ENCODE results near the gene KCNJ14.
A peak's percentile ranks its signal among the peaks of the same experiment; 100 is the strongest.

The KCNJ14 gene

GRCh38 chr19:48490981-48491792 lies 35.8 kb downstream of the KCNJ14 start:
- no peak for TF ChIP-seq EZH2phosphoT487 (IDR thresholded peaks at IDR 0.05; ENCODE audit: borderline replicate concordance)
- TF ChIP-seq CTCF (conservative IDR thresholded peaks at IDR 0.05; ENCODE audit: low read length) = no peak
- H4K20me1 ChIP-seq (ENCODE audit: insufficient read depth, low read length, poor library complexity, severe bottlenecking) = no peaks in the 10 kb centered on the region
- no peaks in the 10 kb centered on the region for H3K9me3 ChIP-seq (ENCODE audit: insufficient read depth, low read depth, low read length)
- H3K79me2 ChIP-seq (ENCODE audit: insufficient read depth, low read length) = no peaks in the 10 kb centered on the region
- H3K36me3 ChIP-seq (ENCODE audit: insufficient read depth, low read length) = no peaks in the 10 kb centered on the region
- no peaks in the 10 kb centered on the region for H3F3A ChIP-seq (ENCODE audit: low read depth)
- H3K4me1 ChIP-seq (ENCODE audit: insufficient read depth, low read length, poor library complexity, severe bottlenecking) = peaks cover 18% of the 10 kb centered on the region
- H3K9me2 ChIP-seq (replicated peaks; ENCODE audit: low read depth, low read length) = no peaks in the 10 kb centered on the region
- no peak overlapping the region for H2AFZ ChIP-seq (ENCODE audit: low read length)
- H3K27me3 ChIP-seq (ENCODE audit: insufficient read depth, low read length, poor library complexity, severe bottlenecking) = no peaks in the 10 kb centered on the region
- H3K4me3 ChIP-seq (ENCODE audit: low read length, poor library complexity, severe bottlenecking) = peak overlapping the region; percentile 43
- H3K9ac ChIP-seq (ENCODE audit: low read depth, low read length, poor library complexity, severe bottlenecking) = no peak overlapping the region
- H3K4me2 ChIP-seq (ENCODE audit: low read depth, low read length, poor library complexity, severe bottlenecking) = peak overlapping the region; percentile 66

GRCh38 chr19:48491793-48492123 lies 36.4 kb downstream of the KCNJ14 start:
- H3K9ac ChIP-seq (ENCODE audit: low read depth, low read length, poor library complexity, severe bottlenecking) = no peak overlapping the region
- H2AFZ ChIP-seq (ENCODE audit: low read length) = no peak overlapping the region
- no peaks in the 10 kb centered on the region for H3K9me3 ChIP-seq (ENCODE audit: insufficient read depth, low read depth, low read length)
- H3K4me3 ChIP-seq (ENCODE audit: low read length, poor library complexity, severe bottlenecking) = no peak overlapping the region
- no peaks in the 10 kb centered on the region for H3F3A ChIP-seq (ENCODE audit: low read depth)
- H3K9me2 ChIP-seq (replicated peaks; ENCODE audit: low read depth, low read length) = no peaks in the 10 kb centered on the region
- peaks cover 18% of the 10 kb centered on the region for H3K4me1 ChIP-seq (ENCODE audit: insufficient read depth, low read length, poor library complexity, severe bottlenecking)
- TF ChIP-seq CTCF (conservative IDR thresholded peaks at IDR 0.05; ENCODE audit: low read length) (no peak), EZH2phosphoT487 (IDR thresholded peaks at IDR 0.05; ENCODE audit: borderline replicate concordance) (no peak)
- no peaks in the 10 kb centered on the region for H4K20me1 ChIP-seq (ENCODE audit: insufficient read depth, low read length, poor library complexity, severe bottlenecking)
- peak overlapping the region; percentile 66 for H3K4me2 ChIP-seq (ENCODE audit: low read depth, low read length, poor library complexity, severe bottlenecking)
- H3K27me3 ChIP-seq (ENCODE audit: insufficient read depth, low read length, poor library complexity, severe bottlenecking) = no peaks in the 10 kb centered on the region
- no peaks in the 10 kb centered on the region for H3K36me3 ChIP-seq (ENCODE audit: insufficient read depth, low read length)
- no peaks in the 10 kb centered on the region for H3K79me2 ChIP-seq (ENCODE audit: insufficient read depth, low read length)

GRCh38 chr19:48492925-48493717 lies 37.7 kb downstream of the KCNJ14 start:
- no peaks in the 10 kb centered on the region for H4K20me1 ChIP-seq (ENCODE audit: insufficient read depth, low read length, poor library complexity, severe bottlenecking)
- peaks cover 18% of the 10 kb centered on the region for H3K4me1 ChIP-seq (ENCODE audit: insufficient read depth, low read length, poor library complexity, severe bottlenecking)
- H3K79me2 ChIP-seq (ENCODE audit: insufficient read depth, low read length) = no peaks in the 10 kb centered on the region
- H3K27me3 ChIP-seq (ENCODE audit: insufficient read depth, low read length, poor library complexity, severe bottlenecking) = no peaks in the 10 kb centered on the region
- H3F3A ChIP-seq (ENCODE audit: low read depth) = no peaks in the 10 kb centered on the region
- H2AFZ ChIP-seq (ENCODE audit: low read length) = no peak overlapping the region
- H3K9me3 ChIP-seq (ENCODE audit: insufficient read depth, low read depth, low read length) = no peaks in the 10 kb centered on the region
- H3K4me2 ChIP-seq (ENCODE audit: low read depth, low read length, poor library complexity, severe bottlenecking) = no peak overlapping the region
- H3K9me2 ChIP-seq (replicated peaks; ENCODE audit: low read depth, low read length) = no peaks in the 10 kb centered on the region
- no peaks in the 10 kb centered on the region for H3K36me3 ChIP-seq (ENCODE audit: insufficient read depth, low read length)
- H3K4me3 ChIP-seq (ENCODE audit: low read length, poor library complexity, severe bottlenecking) = no peak overlapping the region
- TF ChIP-seq EZH2phosphoT487 (IDR thresholded peaks at IDR 0.05; ENCODE audit: borderline replicate concordance) (no peak), CTCF (conservative IDR thresholded peaks at IDR 0.05; ENCODE audit: low read length) (no peak)
- no peak overlapping the region for H3K9ac ChIP-seq (ENCODE audit: low read depth, low read length, poor library complexity, severe bottlenecking)

Data from Loucy (cell line).